DND-41 (cell line): ENCODE data around the gene TMEM181.

ENCODE experiments used
- EZH2 ChIP-seq: IDR thresholded peaks from 3 replicates; pipeline ENCODE4 v1.6.1; 2012; ENCODE audit warnings: borderline replicate concordance, low read depth, mild to moderate bottlenecking, moderate library complexity, low read length, inconsistent platforms; ENCODE audit not compliant: severe bottlenecking
- TF ChIP-seq, protein P1 (sequence below): IDR thresholded peaks from 2 replicates; pipeline ENCODE4 v1.5.1; 2012; ENCODE audit warnings: borderline replicate concordance, low read length, moderate library complexity, mild to moderate bottlenecking; ENCODE audit not compliant: poor library complexity, severe bottlenecking; ENCODE audit errors: extremely low read depth

DNA sequence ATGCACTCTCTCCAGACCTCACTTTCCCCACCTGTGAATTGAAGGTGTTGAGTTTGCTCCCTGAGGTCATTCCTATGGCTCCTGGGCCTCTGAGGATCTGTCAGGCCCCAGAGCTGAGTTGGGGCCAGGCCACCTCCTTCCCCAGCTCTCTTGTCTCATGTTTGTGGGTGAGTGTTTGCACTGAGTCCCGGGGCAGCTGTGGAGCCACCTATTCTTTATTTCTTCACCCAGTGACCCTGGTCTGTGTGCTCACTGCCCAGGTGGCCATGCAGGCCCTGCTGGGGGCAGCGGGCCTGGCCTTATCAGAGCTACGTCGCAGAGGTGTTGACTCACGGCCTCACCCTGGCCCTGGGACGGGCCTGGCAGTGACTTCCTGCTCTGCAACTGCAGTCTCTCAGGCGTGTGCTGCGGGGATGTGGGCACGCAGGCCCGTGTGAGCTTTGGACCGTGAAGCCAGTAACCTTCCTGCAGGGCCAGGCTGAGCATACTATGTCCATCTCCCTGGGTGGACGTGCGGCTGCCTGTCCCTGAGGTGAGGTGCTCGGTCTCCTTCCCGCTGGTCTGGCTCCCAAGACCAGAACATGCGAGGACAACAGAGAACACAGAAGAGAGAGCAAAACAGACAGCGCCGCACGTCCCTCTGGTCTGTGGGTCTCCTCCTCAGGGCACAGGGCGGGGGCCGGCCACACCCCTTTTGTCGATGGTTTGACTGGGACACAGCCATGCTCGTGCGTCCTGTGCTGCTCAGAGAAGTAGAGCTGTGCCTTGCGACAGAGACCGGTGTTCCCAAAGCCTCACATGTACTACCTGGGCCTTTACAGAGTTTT, 12.1 kb downstream of the TMEM181 start:
- no peak for TF ChIP-seq EZH2
- TF ChIP-seq, protein P1, sequence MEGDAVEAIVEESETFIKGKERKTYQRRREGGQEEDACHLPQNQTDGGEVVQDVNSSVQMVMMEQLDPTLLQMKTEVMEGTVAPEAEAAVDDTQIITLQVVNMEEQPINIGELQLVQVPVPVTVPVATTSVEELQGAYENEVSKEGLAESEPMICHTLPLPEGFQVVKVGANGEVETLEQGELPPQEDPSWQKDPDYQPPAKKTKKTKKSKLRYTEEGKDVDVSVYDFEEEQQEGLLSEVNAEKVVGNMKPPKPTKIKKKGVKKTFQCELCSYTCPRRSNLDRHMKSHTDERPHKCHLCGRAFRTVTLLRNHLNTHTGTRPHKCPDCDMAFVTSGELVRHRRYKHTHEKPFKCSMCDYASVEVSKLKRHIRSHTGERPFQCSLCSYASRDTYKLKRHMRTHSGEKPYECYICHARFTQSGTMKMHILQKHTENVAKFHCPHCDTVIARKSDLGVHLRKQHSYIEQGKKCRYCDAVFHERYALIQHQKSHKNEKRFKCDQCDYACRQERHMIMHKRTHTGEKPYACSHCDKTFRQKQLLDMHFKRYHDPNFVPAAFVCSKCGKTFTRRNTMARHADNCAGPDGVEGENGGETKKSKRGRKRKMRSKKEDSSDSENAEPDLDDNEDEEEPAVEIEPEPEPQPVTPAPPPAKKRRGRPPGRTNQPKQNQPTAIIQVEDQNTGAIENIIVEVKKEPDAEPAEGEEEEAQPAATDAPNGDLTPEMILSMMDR: no peak
